Activated naive CD4-positive, alpha-beta T cell treated with anti-CD3 and anti-CD28 coated beads for 36 hours (primary cell): ENCODE measurements around the gene FAM177A1. TPM values are rescaled to one million over a fixed set of nuclear protein-coding genes. Genes with fewer than 3 reads are reported as not detected.
A peak's percentile ranks its signal among the peaks of the same experiment; 100 is the strongest.
"Not testable (repeated sequence)": the region's sequence is repeated elsewhere in the genome, so short reads cannot be mapped to it uniquely, and the experiment has no call there.

ENCODE experiments used
- CTCF ChIA-PET: fragments of 350-600 bp; sonication (Branson Sonifier 250); formaldehyde crosslinking; loops from one replicate; lab custom pipeline; 2021; ENCODE audit warnings: antibody characterized with exemption; lab: Charles Lee
- DNase-seq: peaks from one replicate; pipeline ENCODE4 v3.0.0-alpha.2; 2020
- H3K27ac Mint-ChIP-seq: one replicate; pipeline ENCODE4 v1.8.0; 2021; ENCODE audit warnings: mild to moderate bottlenecking, mixed read lengths
- H3K27me3 Mint-ChIP-seq: one replicate; pipeline ENCODE4 v1.8.0; 2021; ENCODE audit warnings: low read depth, mixed read lengths
- H3K36me3 Mint-ChIP-seq: one replicate; pipeline ENCODE4 v1.8.0; 2021; ENCODE audit warnings: low read depth, mixed read lengths
- H3K4me1 Mint-ChIP-seq: one replicate; pipeline ENCODE4 v1.8.0; 2021; ENCODE audit warnings: low read depth, mixed read lengths
- H3K4me3 Mint-ChIP-seq: one replicate; pipeline ENCODE4 v1.8.0; 2021; ENCODE audit warnings: mild to moderate bottlenecking, moderate library complexity, mixed read lengths
- H3K9me3 Mint-ChIP-seq: one replicate; pipeline ENCODE4 v1.8.0; 2021; ENCODE audit warnings: mixed read lengths
- intact Hi-C: fragments of 100-400 bp; cut with micrococcal nuclease; formaldehyde crosslinking; loops from one replicate; pipeline ENCODE4 v1.15.1; 2023
- total RNA-seq, 2 experiments: library from RNA; stranded (reverse); gene quantifications; one replicate each; pipeline ENCODE4 v1.2.3, GENCODE V29; 2021

Gene FAM177A1
- total RNA-seq, 2 experiments from 2014 or later, result 55.0 to 58.5 TPM

DNA sequence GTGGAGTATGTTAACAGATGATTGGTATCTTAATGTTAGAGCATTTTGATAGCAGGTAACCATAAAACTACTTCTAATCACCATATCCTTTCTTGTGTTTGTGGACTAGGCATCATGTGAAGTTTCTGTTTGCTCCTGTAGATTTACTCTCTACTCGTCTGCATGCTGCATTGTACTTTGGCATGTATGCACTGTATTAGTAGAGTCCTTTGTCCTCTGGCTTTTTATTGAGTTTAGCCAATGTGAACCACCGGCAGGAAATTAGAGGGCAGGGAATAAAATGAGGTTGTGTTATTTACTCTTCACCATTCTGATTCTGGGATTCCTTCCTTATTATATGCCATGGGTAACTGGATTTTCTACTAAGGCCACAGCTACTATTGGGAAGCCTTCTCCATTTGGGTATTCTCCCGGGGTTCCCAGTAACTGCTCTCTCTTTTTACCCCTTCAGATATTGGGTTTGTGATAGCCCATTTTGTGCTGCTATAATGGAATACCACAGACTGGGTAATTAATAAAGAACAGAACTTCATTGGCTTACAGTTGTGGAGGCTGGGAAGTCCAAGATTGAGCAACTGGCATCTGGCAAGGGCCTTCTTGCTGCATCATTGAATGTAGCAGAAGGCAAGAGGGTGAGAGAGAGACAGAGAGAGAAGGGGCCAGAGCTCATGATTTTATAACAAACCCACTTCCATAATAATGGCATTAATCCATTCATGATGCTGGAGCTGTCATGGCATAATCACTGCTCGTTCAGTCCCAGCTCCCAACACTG is 22.4 kb downstream of the FAM177A1 start:
- intact Hi-C loops, result no loop called here

DNA sequence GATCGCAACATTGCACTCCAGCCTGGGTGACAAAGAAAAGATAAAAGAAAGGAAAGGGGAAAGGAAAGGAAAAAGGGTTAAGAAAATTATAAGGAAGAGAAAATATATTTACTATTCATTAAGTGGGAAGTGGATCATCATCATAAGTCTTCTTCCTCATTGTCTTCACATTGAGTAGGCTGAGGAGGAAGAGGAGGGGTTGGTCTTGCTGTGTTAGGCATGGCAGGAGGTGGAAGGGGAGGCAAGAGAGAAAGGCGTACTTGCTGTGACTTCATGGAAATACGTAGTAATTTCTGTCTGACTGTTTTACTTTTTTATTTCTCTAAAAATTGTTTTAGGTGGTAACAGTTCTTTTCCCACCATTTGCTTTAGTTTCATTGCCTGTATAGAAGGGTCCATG is 26.2 kb downstream of the FAM177A1 start:
- CTCF ChIA-PET, result no interaction called here
- H3K4me3 Mint-ChIP-seq, result no peak overlapping the region

More for the DNA sequence above, 22.4 kb downstream of the FAM177A1 start:
- no peak overlapping the region for H3K4me3 Mint-ChIP-seq
- no peaks in the 10 kb centered on the region for H3K27me3 Mint-ChIP-seq
- no peak overlapping the region for H3K27ac Mint-ChIP-seq
- H3K36me3 Mint-ChIP-seq, result peaks cover 11% of the 10 kb centered on the region
- no peaks in the 10 kb centered on the region for H3K4me1 Mint-ChIP-seq
- H3K9me3 Mint-ChIP-seq, result no peaks in the 10 kb centered on the region
- CTCF ChIA-PET, result no interaction called here
- no peak for DNase-seq

DNA sequence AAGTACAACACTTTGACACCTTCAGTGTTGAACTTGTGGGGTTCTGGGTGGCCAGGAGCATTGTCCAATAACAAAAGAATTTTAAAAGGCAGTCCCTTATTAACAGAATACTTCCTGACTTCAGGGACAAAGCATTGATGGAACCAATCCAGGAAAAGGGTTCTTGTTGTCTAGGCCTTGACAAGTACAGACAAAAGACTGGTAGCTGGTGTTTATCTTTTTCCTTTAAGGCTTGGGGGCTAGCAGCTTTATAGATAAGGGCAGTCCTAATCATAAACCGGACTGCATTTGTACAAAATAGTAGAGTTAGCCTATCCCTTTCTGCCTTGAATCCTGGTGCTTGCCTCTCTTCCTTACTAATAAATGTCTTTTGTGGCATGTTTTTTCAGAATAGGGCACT is 27.4 kb downstream of the FAM177A1 start:
- H3K9me3 Mint-ChIP-seq, result no peaks in the 10 kb centered on the region
- H3K4me3 Mint-ChIP-seq, result no peak overlapping the region
- H3K27me3 Mint-ChIP-seq, result no peaks in the 10 kb centered on the region
- DNase-seq, result no peak
- peaks cover 10% of the 10 kb centered on the region for H3K36me3 Mint-ChIP-seq
- no peaks in the 10 kb centered on the region for H3K4me1 Mint-ChIP-seq
- CTCF ChIA-PET, result no interaction called here
- intact Hi-C loops, result no loop called here
- H3K27ac Mint-ChIP-seq, result no peak overlapping the region

More for the DNA sequence above, 26.2 kb downstream of the FAM177A1 start:
- H3K27ac Mint-ChIP-seq, result no peak overlapping the region
- H3K36me3 Mint-ChIP-seq, result peaks cover 15% of the 10 kb centered on the region
- DNase-seq, result no peak
- H3K27me3 Mint-ChIP-seq, result no peaks in the 10 kb centered on the region
- intact Hi-C loops, result no loop called here
- H3K4me1 Mint-ChIP-seq, result no peaks in the 10 kb centered on the region
- no peaks in the 10 kb centered on the region for H3K9me3 Mint-ChIP-seq

DNA sequence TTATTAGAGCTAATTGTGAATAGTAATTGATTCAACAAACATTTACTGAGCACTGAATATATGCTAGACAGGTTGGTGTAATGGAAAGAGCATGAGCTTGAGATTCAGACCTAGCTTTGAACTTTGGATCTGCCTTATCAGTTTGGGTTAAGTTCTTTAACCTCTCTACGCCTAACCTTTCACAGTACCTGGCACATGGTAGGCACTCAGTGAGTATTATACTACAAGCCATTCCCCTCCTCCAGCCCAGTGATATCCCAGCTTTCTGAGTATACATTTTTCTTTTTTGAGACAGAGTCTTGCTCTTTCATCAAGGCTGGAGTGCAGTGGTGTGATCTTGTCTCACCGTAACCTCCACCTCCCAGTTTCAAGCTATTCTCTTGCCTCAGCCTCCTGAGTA is 32.0 kb downstream of the FAM177A1 start:
- no peaks in the 10 kb centered on the region for H3K27me3 Mint-ChIP-seq
- no peaks in the 10 kb centered on the region for H3K4me1 Mint-ChIP-seq
- peaks cover 8% of the 10 kb centered on the region for H3K36me3 Mint-ChIP-seq
- H3K4me3 Mint-ChIP-seq, result no peak overlapping the region
- H3K27ac Mint-ChIP-seq, result peak overlapping the region; percentile 26
- no peak for DNase-seq
- no peaks in the 10 kb centered on the region for H3K9me3 Mint-ChIP-seq
- CTCF ChIA-PET, result no interaction called here
- intact Hi-C loops, result no loop called here

DNA sequence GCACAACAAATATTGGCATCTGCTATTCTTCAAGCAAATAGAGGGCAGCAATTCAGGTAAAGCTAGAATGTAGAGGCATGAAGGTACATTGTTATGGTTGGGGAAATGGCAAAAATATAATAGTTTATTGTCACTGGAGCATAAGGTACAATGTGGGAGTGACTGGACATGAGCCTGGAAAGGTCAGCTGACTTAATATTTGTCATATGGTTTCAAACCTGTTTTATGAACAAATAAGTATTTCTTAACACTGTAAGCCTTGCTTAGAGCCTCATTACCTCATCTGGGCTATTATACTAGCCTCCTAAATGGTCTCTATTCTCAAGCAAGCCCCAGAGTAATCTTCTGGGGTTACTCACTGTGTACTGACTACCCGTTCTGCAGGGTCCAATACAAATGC is 33.7 kb downstream of the FAM177A1 start:
- CTCF ChIA-PET, result interaction anchor here (1.1 kb wide), 1 partner anchor 325 kb away, joined by 3 read pairs; no protein-coding TSS in a partner anchor
- H3K4me3 Mint-ChIP-seq, result no peak overlapping the region
- DNase-seq, result no peak
- no peaks in the 10 kb centered on the region for H3K27me3 Mint-ChIP-seq
- H3K9me3 Mint-ChIP-seq, result no peaks in the 10 kb centered on the region
- H3K36me3 Mint-ChIP-seq, result peaks cover 11% of the 10 kb centered on the region
- no peak overlapping the region for H3K27ac Mint-ChIP-seq
- H3K4me1 Mint-ChIP-seq, result no peaks in the 10 kb centered on the region
- intact Hi-C loops, result no loop called here

DNA sequence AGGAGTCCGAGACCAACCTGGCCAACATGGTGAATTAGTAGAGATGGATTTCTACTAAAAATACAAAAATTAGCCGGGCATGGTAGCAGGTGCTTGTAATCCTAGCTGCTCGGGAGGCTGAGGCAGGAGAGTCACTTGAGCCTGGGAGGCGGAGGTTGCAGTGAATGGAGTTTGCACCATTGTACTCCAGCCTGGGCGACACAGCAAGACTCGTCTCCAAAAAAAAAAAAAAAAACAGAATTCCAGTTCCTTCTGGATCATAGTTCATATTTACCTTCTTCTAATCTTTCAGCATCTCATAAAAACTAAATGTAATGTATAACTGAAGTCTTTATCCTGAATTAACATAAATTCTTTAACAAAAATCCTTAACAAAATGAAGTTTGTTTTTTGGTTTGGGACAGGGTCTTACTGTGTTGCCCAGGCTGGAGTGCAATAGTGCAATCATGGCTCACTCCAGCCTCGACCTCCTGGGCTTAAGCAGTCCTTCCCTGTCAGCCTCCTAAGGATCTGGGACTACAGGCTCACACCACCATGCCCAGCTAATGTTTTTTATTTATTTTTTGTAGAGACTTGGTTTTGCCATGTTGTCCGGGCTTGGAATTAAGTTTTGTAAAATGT is 37.6 kb downstream of the FAM177A1 start:
- H3K4me1 Mint-ChIP-seq, result no peaks in the 10 kb centered on the region
- intact Hi-C loops, result no loop called here
- H3K36me3 Mint-ChIP-seq, result peaks cover 23% of the 10 kb centered on the region
- CTCF ChIA-PET, result no interaction called here
- H3K27me3 Mint-ChIP-seq, result no peaks in the 10 kb centered on the region
- DNase-seq, result no peak
- no peak overlapping the region for H3K27ac Mint-ChIP-seq
- no peaks in the 10 kb centered on the region for H3K9me3 Mint-ChIP-seq
- no peak overlapping the region for H3K4me3 Mint-ChIP-seq

DNA sequence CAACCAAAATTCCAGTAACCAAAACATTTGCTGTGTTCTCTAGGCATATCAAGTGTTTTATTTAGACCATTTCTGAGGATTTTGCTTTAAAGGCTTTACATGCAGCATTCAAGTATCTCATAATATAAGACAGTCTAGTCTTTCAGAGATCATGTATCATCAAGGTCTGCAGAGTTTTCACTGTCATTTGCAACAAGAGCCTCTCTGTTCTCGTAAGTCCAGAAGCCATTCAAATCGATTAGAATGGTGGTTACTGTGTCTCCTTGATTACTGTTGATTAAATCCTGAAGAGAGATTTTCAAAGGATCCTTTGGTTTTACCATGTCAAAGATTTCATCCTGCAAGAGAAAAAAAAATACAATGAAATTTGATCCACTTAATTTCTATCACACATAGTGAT is 39.4 kb downstream of the FAM177A1 start:
- intact Hi-C loops, result no loop called here

DNA sequence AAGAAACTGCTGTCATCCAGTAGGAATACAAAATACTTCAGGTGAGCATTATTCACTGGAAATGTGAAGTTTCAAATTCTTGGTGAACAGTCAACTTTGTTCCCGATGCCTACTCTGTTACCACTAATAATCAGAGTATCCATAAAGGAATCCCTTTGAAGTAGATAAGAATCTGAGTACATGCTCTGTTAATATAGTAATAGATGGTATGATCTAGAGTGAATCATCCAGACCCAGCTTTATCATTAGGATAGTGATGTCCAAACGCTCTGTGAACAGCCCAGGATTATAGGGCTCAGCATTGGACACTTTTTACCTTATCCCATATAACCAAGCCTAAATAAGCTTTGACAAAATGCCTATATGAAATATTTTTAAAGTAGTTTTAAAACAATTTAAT is 42.4 kb downstream of the FAM177A1 start:
- no peaks in the 10 kb centered on the region for H3K4me1 Mint-ChIP-seq
- H3K27ac Mint-ChIP-seq, result no peak overlapping the region
- H3K36me3 Mint-ChIP-seq, result peaks cover 28% of the 10 kb centered on the region
- CTCF ChIA-PET, result no interaction called here
- no peak for DNase-seq
- no peaks in the 10 kb centered on the region for H3K9me3 Mint-ChIP-seq
- H3K4me3 Mint-ChIP-seq, result no peak overlapping the region
- intact Hi-C loops, result no loop called here
- H3K27me3 Mint-ChIP-seq, result no peaks in the 10 kb centered on the region

More for the DNA sequence above, 39.4 kb downstream of the FAM177A1 start:
- Mint-ChIP-seq H3K27ac (peak overlapping the region; percentile 4), H3K36me3 (peaks cover 23% of the 10 kb centered on the region), H3K4me1 (no peaks in the 10 kb centered on the region), H3K9me3 (no peaks in the 10 kb centered on the region), H3K4me3 (no peak overlapping the region), H3K27me3 (no peaks in the 10 kb centered on the region)
- DNase-seq, result no peak
- CTCF ChIA-PET, result interaction anchor here (0.6 kb wide), 1 partner anchor 255 kb away, joined by 3 read pairs; no protein-coding TSS in a partner anchor

DNA sequence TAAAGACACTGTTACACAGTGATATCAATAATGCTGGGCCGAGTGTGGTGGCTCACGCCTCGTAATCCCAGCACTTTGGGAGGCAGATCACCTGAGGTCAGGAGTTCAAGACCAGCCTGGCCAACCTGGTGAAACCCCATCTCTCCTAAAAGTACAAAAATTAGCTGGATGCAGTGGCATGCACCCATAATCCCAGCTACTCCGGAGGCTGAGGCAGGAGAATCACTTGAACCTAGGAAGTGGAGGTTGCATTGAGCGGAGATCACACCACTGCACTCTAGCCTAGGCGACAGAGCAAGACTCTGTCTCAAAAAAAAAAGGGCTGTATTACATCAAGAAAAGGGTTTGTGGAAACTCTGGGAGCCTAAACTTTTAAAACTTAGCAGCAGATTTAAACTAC is 48.6 kb downstream of the FAM177A1 start:
- DNase-seq, intact Hi-C loops, H3K27me3 Mint-ChIP-seq, H3K4me1 Mint-ChIP-seq, H3K9me3 Mint-ChIP-seq, H3K27ac Mint-ChIP-seq, H3K4me3 Mint-ChIP-seq: not testable (repeated sequence)
- peaks cover 17% of the 10 kb centered on the region for H3K36me3 Mint-ChIP-seq
- CTCF ChIA-PET, result interaction anchor here (1.4 kb wide), 1 partner anchor 9 kb away, joined by 3 read pairs; no protein-coding TSS in a partner anchor

DNA sequence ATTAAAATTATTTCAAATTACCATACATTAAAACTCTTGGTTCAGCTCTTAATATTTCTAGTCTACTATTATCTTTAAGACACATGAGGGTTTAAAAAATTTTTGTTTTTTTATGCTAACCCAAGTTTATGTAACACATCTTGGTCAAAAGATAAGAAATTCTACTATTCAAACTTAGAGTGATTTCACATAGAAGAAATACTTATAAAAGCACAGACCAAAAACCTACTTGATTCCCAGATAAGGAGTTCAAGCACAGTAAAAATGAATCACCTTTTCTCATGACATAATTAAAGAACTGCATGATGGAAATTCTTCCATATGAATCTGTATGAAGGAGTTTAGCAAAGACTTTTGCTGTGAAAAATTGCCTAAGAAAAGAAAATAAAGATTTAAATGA is 61.8 kb downstream of the FAM177A1 start:
- Mint-ChIP-seq H3K27me3 (no peaks in the 10 kb centered on the region), H3K4me3 (no peak overlapping the region), H3K9me3 (no peaks in the 10 kb centered on the region), H3K27ac (no peak overlapping the region), H3K4me1 (peaks cover 4% of the 10 kb centered on the region), H3K36me3 (peaks cover 33% of the 10 kb centered on the region)
- DNase-seq, result no peak
- CTCF ChIA-PET, result no interaction called here
- intact Hi-C loops, result no loop called here

DNA sequence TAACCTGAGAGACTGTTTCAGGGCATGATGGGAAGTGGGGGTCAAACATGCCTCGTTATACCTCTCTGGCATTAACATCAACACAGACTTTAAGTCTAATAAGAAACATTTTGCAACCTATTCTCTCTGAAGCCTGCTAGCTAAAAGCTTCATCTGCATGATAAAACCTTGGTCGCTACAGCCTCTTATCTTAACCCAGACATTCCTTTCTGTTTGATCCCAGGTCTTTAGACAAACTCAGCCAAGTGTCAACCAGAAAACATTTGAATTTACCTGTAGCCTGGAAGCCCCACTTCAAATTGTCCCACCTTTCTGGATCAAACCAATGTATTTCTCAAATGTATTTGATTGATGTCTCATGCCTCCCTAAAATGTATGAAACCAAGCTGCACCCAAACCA is 66.6 kb downstream of the FAM177A1 start:
- peaks cover 43% of the 10 kb centered on the region for H3K36me3 Mint-ChIP-seq
- CTCF ChIA-PET, result interaction anchor here (0.7 kb wide), 1 partner anchor 309 kb away, joined by 3 read pairs; no protein-coding TSS in a partner anchor
- peaks cover 15% of the 10 kb centered on the region for H3K4me1 Mint-ChIP-seq
- intact Hi-C loops, result no loop called here
- no peak overlapping the region for H3K4me3 Mint-ChIP-seq
- no peaks in the 10 kb centered on the region for H3K27me3 Mint-ChIP-seq
- no peak overlapping the region for H3K27ac Mint-ChIP-seq
- no peak for DNase-seq
- no peaks in the 10 kb centered on the region for H3K9me3 Mint-ChIP-seq

DNA sequence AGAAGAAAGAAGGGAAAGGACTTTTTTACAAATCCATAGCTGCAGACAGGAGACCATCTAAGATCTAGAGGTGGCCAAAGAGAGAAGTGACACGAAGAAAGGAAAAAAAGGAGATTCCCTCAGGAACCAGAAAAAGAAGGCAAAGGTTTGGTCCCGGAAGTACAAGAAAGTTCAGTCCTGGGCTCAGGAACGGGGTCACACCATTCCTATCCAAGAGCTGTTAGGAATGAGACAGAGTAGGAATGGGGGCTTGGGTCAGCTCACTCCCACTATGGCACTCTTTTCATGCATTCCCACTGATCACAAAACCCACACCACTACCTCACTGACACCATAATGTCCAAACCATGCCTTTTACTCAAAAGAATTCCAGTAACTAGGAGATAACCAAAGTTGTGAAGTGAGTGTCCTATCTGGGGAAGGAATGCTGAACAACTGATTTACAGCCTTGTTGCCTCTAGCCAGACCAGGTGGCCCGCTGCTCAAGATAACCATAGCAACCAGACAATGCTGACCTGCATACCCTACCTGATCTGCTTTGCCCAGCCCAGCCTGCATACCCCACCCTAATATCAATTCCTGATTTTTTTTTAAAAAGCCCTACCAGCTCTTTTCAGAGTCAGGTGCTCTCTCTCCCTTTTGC is 67.4 kb downstream of the FAM177A1 start:
- intact Hi-C loops, result no loop called here
- H3K4me1 Mint-ChIP-seq, result peaks cover 18% of the 10 kb centered on the region
- CTCF ChIA-PET, result interaction anchor here (0.6 to 0.7 kb wide), 2 partner anchors 309 to 629 kb away, joined by 3 to 4 read pairs; no protein-coding TSS in a partner anchor
- H3K27ac Mint-ChIP-seq, result no peak overlapping the region
- H3K27me3 Mint-ChIP-seq, result no peaks in the 10 kb centered on the region
- H3K36me3 Mint-ChIP-seq, result peaks cover 43% of the 10 kb centered on the region
- H3K4me3 Mint-ChIP-seq, result no peak overlapping the region
- no peaks in the 10 kb centered on the region for H3K9me3 Mint-ChIP-seq
- no peak for DNase-seq
